GM10266 (cell line): ENCODE results near the gene TRIO.
"Not testable (repeated sequence)": the region's sequence is repeated elsewhere in the genome, so short reads cannot be mapped to it uniquely, and the experiment has no call there.

Experiments used
- DNase-seq: peaks from one replicate; pipeline ENCODE4 v3.0.0; 2012; ENCODE audit errors: extremely low spot score
- TF ChIP-seq, protein P1 (sequence below): IDR thresholded peaks from 2 replicates; pipeline ENCODE4 v1.5.1; 2012; ENCODE audit warnings: mild to moderate bottlenecking, low read depth; ENCODE audit not compliant: control insufficient read depth, insufficient read depth; ENCODE audit errors: missing control alignments

Gene TRIO

GRCh38 chr5:14142827-14143545, at the start of gene TRIO:
TSS of gene TRIO (plus strand) at chr5:14143342. CDS start at chr5:14143726, 384 bp downstream.
- peak; percentile 92 for DNase-seq
- TF ChIP-seq, protein P1, sequence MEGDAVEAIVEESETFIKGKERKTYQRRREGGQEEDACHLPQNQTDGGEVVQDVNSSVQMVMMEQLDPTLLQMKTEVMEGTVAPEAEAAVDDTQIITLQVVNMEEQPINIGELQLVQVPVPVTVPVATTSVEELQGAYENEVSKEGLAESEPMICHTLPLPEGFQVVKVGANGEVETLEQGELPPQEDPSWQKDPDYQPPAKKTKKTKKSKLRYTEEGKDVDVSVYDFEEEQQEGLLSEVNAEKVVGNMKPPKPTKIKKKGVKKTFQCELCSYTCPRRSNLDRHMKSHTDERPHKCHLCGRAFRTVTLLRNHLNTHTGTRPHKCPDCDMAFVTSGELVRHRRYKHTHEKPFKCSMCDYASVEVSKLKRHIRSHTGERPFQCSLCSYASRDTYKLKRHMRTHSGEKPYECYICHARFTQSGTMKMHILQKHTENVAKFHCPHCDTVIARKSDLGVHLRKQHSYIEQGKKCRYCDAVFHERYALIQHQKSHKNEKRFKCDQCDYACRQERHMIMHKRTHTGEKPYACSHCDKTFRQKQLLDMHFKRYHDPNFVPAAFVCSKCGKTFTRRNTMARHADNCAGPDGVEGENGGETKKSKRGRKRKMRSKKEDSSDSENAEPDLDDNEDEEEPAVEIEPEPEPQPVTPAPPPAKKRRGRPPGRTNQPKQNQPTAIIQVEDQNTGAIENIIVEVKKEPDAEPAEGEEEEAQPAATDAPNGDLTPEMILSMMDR = peak; percentile 46

DNA sequence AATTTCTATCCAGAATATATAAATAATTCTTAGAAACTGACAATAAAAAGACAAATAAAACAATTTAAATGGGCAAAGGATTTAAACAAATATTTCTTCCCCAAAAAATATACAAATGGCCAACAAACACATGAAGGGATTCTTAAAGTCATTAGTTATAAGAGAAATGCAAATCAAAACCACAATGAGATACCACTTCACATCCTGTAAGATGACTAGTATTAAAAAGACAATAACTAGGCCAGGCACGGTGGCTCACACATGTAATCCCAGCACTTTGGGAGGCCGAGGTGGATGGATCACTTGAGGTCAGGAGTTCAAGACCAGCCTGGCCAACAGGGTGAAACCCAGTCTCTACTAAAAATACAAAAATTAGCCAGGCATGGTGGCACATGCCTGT, 45.8 kb upstream of the TRIO start:
- DNase-seq = not testable (repeated sequence)

GRCh38 chr5:14097998-14098471, 45.1 kb upstream of the TRIO start:
- TF ChIP-seq, protein P1 = no peak
- no peak for DNase-seq

GRCh38 chr5:14100281-14100680, 42.9 kb upstream of the TRIO start:
- no peak for DNase-seq
- TF ChIP-seq, protein P1 = no peak

DNA sequence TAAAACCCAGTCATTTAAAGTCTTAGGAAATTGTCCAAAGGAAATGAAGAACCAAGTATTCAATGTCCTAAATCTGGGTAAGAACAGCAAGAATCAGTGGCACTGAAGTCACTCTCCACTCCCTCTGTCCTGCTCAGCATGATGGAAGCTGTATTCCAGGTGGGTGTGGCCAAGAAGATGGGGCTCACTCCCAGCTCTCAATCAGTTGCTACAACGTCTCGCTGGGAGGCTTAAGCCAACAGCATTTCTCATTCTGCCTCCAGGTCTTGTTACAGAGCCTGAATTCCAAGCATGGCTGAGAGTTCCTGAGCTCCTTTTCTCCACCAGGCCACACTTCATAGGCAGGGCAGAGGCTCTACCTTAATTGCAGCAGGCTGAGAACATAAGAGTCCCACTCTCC, 41.2 kb upstream of the TRIO start:
- TF ChIP-seq, protein P1 = no peak
- no peak for DNase-seq

- no peak for DNase-seq
- TF ChIP-seq, protein P1 = no peak
These were observed 40.5 kb upstream of the TRIO start for GRCh38 chr5:14102666-14103065.

GRCh38 chr5:14105718-14106410, 37.3 kb upstream of the TRIO start:
- DNase-seq = no peak

More at GRCh38 chr5:14105718-14106410, 37.3 kb upstream of the TRIO start:
- TF ChIP-seq, protein P1 = no peak
